SHP77 treated with DMSO at 0.1 percent for 48 hours (cell line): ENCODE results near the gene SPATA13.
"Not testable (repeated sequence)": the region's sequence is repeated elsewhere in the genome, so short reads cannot be mapped to it uniquely, and the experiment has no call there.

Experiments
- DNase-seq: peaks from one replicate; lab custom pipeline; 2025; lab: John Stamatoyannopoulos, UW

Gene SPATA13

DNA sequence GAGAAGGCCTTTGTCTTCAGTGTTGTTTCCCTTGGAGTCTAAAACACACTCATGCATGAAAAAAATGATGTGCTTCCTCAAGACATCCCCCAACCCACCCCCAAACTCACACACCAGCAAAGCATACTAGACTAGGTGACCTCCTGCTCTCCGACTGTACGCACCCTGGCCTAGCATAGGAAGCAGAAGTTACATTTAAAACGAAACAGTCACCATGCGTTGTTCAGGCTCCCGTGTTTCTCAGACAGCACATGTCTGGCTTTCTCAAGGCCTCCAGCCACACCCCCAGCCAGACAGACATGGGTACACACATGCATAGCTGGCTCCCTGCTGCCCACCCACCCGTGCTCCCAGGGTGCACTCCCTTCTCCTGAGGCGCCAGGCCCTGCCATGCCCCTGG lies 120.2 kb downstream of the SPATA13 start:
- DNase-seq: no peak

DNA sequence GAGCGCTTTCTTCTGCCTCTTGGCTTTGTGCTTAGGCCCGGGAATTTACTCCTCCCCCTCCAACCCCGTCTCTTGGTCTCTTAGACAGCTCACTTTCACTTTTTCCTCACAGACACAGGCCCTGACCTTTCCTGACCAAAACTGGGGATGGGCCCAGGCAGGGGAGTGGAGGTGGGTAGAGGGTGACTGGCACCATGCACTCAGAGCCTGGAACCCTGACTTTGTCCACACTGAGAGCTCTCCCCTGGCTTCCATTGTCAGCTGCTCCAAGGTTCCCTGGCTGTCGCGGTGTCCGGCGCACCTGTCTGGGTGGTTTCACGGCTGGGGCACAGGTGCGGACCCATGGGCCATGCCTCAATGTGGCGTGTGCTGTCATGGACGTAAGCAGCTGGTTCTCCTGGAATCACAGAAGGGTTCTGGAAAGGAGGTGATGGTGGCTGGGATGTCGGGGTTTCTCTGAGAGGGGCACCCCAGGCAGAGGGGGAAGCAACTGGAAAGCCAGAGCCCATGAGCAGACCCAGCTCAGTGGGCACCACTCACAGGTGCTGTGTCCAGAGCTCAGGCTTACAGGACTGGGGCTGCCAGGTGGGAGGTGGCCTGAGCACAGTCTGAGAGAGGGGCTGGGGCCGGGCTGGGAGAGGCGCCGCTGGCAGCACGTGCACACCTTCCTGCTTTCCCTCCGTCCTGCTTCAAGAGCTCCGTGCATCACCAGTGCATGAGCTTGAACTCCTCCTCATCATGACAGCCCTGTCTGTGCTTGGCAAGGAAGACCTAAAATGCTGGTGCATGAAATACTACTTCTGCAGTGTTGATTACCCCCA lies 120.9 kb downstream of the SPATA13 start:
- no peak for DNase-seq

- no peak for DNase-seq
Measured at GRCh38 chr13:24282256-24282655, 121.7 kb downstream of the SPATA13 start.

GRCh38 chr13:24284889-24285565 lies 124.5 kb downstream of the SPATA13 start:
- DNase-seq: no peak

GRCh38 chr13:24286624-24287023 lies 126.1 kb downstream of the SPATA13 start:
- no peak for DNase-seq

GRCh38 chr13:24287748-24288287 lies 127.3 kb downstream of the SPATA13 start:
- no peak for DNase-seq

GRCh38 chr13:24288870-24289269 lies 128.3 kb downstream of the SPATA13 start:
- DNase-seq: no peak

- DNase-seq: no peak
Measured at GRCh38 chr13:24290280-24290932, 129.9 kb downstream of the SPATA13 start.

DNA sequence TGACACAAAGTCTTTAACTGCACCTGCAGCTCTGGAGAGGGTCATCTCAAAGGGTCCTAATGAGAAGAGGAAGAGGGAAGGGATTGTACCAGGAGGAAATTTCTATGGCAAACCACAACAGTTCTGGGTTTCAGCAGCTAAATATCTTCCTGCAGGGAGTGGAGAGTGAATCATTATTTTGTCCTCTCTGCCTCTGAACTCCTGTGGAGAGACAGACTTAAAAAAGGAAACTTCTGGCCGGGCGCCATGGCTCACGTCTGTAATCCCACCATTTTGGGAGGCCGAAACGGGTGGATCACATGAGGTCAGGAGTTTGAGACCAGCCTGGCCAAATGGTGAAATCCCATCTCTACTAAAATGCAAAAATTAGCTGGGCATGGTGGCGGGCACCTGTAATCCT lies 132.0 kb downstream of the SPATA13 start:
- DNase-seq: no peak

DNA sequence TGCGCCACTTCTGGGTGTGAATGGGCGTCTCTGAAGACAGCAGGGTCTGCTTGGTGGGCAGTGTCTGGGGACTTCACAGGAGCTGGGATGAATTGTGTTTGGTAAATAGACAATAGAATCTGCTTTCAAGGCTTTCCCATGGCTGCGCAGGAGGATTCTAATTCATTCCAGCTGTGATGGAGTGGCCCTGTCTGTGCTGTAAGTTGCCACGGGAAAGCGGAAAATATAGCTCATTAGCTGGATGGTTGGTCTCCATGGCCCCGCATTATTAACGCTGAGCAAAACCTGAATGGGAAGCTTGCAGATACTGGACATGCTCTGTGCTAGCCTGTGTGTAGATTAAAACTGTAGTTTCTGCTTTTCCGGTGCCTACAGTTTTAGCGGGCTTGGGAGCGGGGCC lies 133.2 kb downstream of the SPATA13 start:
- no peak for DNase-seq

GRCh38 chr13:24299488-24300114 lies 139.1 kb downstream of the SPATA13 start:
- DNase-seq: no peak

- DNase-seq: no peak
Measured at GRCh38 chr13:24301434-24301833, 140.9 kb downstream of the SPATA13 start.

GRCh38 chr13:24301911-24302310 lies 141.4 kb downstream of the SPATA13 start:
- no peak for DNase-seq

DNA sequence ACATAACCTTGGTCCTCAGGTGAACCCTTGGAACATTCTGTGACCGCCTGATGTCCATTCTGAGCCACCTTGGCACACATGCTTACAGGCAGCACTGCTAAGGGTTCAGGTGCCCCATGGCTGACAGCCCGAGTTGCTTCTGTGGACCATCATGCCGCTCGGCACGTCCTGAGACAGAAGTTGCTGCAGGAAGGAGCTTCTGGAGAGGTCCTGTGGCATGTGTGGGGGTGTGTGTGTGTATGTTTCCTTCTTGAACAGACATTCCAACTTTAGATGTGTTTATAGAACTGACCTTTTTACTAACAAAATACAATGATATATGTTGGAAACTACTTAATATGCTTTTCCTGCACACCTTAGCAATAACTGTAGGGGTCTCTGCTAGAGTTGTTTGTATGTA lies 144.1 kb downstream of the SPATA13 start:
- no peak for DNase-seq

DNA sequence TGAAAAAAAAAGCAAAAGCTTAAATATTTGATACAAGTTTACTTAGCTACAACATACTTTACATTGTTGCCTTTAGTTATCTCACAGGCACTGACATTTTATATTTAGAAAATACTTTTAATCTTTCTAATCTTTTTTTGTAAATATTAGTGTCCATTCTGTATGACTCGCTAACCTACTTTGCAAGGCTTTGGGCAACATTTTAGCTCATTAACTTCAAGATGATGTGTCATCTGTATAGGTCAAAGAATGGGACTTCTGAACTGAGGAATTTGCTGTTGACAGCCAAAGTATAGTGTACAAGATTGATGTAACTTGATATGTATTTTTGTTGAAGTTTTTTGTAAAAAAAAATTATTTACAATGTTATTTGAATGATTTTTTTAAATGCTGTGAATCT lies 146.1 kb downstream of the SPATA13 start:
- DNase-seq: no peak

- DNase-seq: no peak
Measured at GRCh38 chr13:24307211-24308067, 146.9 kb downstream of the SPATA13 start.

GRCh38 chr13:24308068-24308445 lies 147.5 kb downstream of the SPATA13 start:
- DNase-seq: no peak

DNA sequence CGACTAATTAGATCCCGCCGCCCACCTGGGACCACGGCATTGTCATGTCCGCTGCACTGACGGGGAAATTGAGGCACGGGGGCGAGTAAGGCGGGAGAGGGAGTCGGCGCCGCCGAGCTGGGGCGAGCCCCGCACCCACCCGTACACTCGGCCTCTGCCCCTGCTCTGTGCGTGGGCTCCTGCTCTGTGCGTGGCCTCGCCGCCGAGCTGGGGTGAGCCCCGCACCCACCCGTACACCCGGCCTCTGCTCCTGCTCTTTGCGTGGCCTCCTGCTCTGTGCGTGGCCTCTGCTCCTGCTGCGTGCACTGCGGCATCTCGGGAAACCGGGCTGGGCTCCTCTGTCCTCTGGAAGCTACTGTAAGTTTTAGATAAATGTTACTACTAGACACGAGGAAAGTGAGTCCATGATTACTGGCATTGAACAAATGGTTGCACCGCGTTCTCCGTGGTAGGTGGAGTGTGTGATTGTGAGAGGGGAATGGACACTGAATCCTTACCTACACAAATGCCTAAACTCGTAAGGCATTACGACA lies 148.0 kb downstream of the SPATA13 start:
- DNase-seq: no peak

GRCh38 chr13:24309300-24309699 lies 148.8 kb downstream of the SPATA13 start, which contains the start of gene C1QTNF9:
Gene C1QTNF9, plus strand, starts transcription at chr13:24309580. Its CDS starts 6,424 bp downstream, at chr13:24316004.
- not testable (repeated sequence) for DNase-seq

DNA sequence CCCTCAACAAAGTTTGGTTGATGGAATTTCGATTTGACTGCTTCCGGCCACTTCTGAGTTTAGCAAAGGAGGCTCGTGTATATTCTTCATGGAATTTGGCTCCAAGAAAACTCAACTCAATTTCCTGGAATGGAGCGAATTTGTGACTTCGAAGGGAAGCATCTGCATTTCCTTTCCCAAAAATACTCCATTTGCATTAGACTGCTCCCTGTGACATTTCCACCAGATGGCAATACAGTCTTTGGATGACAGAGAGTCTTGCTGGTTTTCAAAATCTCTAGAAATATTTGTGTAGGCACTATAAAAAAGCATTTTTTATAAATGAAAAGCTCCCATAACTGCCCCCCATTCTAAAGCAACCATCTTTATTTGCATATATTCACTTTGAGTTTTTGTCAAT lies 152.9 kb downstream of the SPATA13 start:
- no peak for DNase-seq

- not testable (repeated sequence) for DNase-seq
Measured at GRCh38 chr13:24317835-24318234, 157.3 kb downstream of the SPATA13 start.
